GM12878 (cell line): ENCODE measurements around the gene SFXN1.

Experiments
- BHLHE40 ChIP-seq, 2 experiments: fragments of 450-650 bp in 1 of 2; IDR thresholded peaks; 2 replicates each; pipeline ENCODE4 v1.6.1; 2011 to 2017; ENCODE audit warnings: low read depth in 2 of 2, borderline replicate concordance in 1 of 2, improper control_type of control experiment in 1 of 2, low read length in 1 of 2, mild to moderate bottlenecking in 1 of 2
- EED ChIP-seq: sonication (generic); IDR thresholded peaks from 2 replicates; pipeline ENCODE4 v1.6.1; 2016; ENCODE audit warnings: antibody characterized with exemption, low read depth
- EGR1 ChIP-seq, 2 experiments: IDR thresholded peaks; 1 replicate in 1 of 2; 2 replicates in 1 of 2; pipeline ENCODE4 v1.6.1; 2011 to 2012; ENCODE audit warnings: low read depth in 2 of 2, low read length in 2 of 2, borderline replicate concordance in 1 of 2, mild to moderate bottlenecking in 1 of 2, moderate library complexity in 1 of 2
- EZH2 ChIP-seq: IDR thresholded peaks from 2 replicates; pipeline ENCODE4 v1.6.1; 2012; ENCODE audit warnings: low read depth, mild to moderate bottlenecking, control low read depth, inconsistent platforms, low read length, borderline replicate concordance; ENCODE audit not compliant: control insufficient read depth
- TF ChIP-seq, protein P1 (sequence below): IDR thresholded peaks from 2 replicates; pipeline ENCODE4 v1.6.1; 2012; ENCODE audit warnings: mild to moderate bottlenecking, low read depth, low read length
- TF ChIP-seq, protein P2 (sequence below), 3 experiments: IDR thresholded peaks in 2 of 3; conservative IDR thresholded peaks in 1 of 3; 2 replicates each; pipeline ENCODE4 v1.5.1; 2011; ENCODE audit warnings: low read depth in 3 of 3, low read length in 3 of 3, mild to moderate bottlenecking in 3 of 3, control low read depth in 2 of 3, moderate library complexity in 2 of 3, inconsistent platforms in 1 of 3, mixed read lengths in 1 of 3; ENCODE audit not compliant: control insufficient read depth in 2 of 3, insufficient read depth in 1 of 3; ENCODE audit errors: extremely low read depth in 1 of 3

DNA sequence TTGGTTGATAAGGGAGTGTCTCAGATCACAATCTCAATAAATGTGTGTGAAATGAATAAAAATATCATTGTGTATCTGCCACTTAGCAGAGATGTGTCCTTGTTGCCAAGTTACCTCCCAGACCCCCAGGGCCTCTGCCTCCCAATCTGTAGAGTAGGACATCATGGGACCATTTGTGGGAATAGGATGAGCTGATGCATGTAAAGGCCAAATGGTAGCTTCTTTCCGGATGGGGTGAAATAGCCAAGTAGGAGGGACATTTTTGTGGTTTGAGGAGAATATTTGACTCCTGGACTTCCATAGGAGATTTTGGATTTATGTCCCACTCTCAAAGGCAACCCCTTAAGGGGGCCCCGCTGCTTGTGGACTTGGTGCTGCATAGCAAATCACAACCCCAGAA lies 96.9 kb downstream of the SFXN1 start:
- TF ChIP-seq EZH2 = no peak
- no peak for TF ChIP-seq EED
- TF ChIP-seq, protein P1, sequence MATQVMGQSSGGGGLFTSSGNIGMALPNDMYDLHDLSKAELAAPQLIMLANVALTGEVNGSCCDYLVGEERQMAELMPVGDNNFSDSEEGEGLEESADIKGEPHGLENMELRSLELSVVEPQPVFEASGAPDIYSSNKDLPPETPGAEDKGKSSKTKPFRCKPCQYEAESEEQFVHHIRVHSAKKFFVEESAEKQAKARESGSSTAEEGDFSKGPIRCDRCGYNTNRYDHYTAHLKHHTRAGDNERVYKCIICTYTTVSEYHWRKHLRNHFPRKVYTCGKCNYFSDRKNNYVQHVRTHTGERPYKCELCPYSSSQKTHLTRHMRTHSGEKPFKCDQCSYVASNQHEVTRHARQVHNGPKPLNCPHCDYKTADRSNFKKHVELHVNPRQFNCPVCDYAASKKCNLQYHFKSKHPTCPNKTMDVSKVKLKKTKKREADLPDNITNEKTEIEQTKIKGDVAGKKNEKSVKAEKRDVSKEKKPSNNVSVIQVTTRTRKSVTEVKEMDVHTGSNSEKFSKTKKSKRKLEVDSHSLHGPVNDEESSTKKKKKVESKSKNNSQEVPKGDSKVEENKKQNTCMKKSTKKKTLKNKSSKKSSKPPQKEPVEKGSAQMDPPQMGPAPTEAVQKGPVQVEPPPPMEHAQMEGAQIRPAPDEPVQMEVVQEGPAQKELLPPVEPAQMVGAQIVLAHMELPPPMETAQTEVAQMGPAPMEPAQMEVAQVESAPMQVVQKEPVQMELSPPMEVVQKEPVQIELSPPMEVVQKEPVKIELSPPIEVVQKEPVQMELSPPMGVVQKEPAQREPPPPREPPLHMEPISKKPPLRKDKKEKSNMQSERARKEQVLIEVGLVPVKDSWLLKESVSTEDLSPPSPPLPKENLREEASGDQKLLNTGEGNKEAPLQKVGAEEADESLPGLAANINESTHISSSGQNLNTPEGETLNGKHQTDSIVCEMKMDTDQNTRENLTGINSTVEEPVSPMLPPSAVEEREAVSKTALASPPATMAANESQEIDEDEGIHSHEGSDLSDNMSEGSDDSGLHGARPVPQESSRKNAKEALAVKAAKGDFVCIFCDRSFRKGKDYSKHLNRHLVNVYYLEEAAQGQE = no peak
- no peak for TF ChIP-seq EGR1 (IDR thresholded peaks at IDR 0.05; ENCODE audit: borderline replicate concordance in 1 of 2, low read depth in 2 of 2, low read length in 2 of 2)
- TF ChIP-seq BHLHE40 (IDR thresholded peaks at IDR 0.05; ENCODE audit: borderline replicate concordance in 1 of 2, low read depth in 2 of 2, low read length in 1 of 2) = no peak
- TF ChIP-seq, protein P2, sequence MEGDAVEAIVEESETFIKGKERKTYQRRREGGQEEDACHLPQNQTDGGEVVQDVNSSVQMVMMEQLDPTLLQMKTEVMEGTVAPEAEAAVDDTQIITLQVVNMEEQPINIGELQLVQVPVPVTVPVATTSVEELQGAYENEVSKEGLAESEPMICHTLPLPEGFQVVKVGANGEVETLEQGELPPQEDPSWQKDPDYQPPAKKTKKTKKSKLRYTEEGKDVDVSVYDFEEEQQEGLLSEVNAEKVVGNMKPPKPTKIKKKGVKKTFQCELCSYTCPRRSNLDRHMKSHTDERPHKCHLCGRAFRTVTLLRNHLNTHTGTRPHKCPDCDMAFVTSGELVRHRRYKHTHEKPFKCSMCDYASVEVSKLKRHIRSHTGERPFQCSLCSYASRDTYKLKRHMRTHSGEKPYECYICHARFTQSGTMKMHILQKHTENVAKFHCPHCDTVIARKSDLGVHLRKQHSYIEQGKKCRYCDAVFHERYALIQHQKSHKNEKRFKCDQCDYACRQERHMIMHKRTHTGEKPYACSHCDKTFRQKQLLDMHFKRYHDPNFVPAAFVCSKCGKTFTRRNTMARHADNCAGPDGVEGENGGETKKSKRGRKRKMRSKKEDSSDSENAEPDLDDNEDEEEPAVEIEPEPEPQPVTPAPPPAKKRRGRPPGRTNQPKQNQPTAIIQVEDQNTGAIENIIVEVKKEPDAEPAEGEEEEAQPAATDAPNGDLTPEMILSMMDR (IDR thresholded peaks at IDR 0.05 in 2 of 3, conservative IDR thresholded peaks at IDR 0.05 in 1 of 3; ENCODE audit: control insufficient read depth in 2 of 3, extremely low read depth in 1 of 3, insufficient read depth in 1 of 3, low read depth in 3 of 3, low read length in 3 of 3) = no peak
